K562 (cell line): Measurements from ENCODE around the gene CFDP1. TPM values are rescaled to one million over a fixed set of nuclear protein-coding genes. Genes with fewer than 3 reads are reported as not detected.

ENCODE experiments used
- BRD9 ChIP-seq: fragments of 450-650 bp; IDR thresholded peaks from 2 replicates; pipeline ENCODE4 v1.6.1; 2018; ENCODE audit warnings: low read depth; ENCODE audit not compliant: partially characterized antibody
- CHCHD3 ChIP-seq: fragments of 250-450 bp; sonication (Bioruptor Pico); IDR thresholded peaks from 2 replicates; pipeline ENCODE4 v2.1.2; 2022; ENCODE audit warnings: mild to moderate bottlenecking
- HMG20B ChIP-seq: fragments of 250-450 bp; sonication (Bioruptor Pico); IDR thresholded peaks from 2 replicates; pipeline ENCODE4 v1.5.0; 2021; ENCODE audit warnings: mild to moderate bottlenecking
- HNRNPK ChIP-seq: fragments of 200-400 bp; formaldehyde crosslinking; IDR thresholded peaks from one replicate; pipeline ENCODE4 v1.6.1; 2018; ENCODE audit warnings: mild to moderate bottlenecking, low read depth, low read length; ENCODE audit not compliant: poor library complexity, severe bottlenecking
- HOXB6 ChIP-seq: fragments of 250-450 bp; sonication (Bioruptor Pico); IDR thresholded peaks from 2 replicates; pipeline ENCODE4 v1.5.1; 2022; ENCODE audit warnings: mild to moderate bottlenecking, borderline replicate concordance
- KAT8 ChIP-seq: fragments of 450-650 bp; IDR thresholded peaks from 2 replicates; pipeline ENCODE4 v1.6.1; 2016; ENCODE audit warnings: low read depth, mild to moderate bottlenecking
- NEUROD1 ChIP-seq: fragments of 150-350 bp; IDR thresholded peaks from 2 replicates; pipeline ENCODE4 v1.6.1; 2014; ENCODE audit warnings: borderline replicate concordance, low read length, low read depth; ENCODE audit not compliant: partially characterized antibody
- NFRKB ChIP-seq: fragments of 450-650 bp; IDR thresholded peaks from 2 replicates; pipeline ENCODE4 v1.6.1; 2016; ENCODE audit warnings: low read depth
- NONO ChIP-seq, 2 experiments: fragments of 200-400 bp in 1 of 2; fragments of 450-650 bp in 1 of 2; formaldehyde crosslinking in 1 of 2; IDR thresholded peaks; 2 replicates each; pipeline ENCODE4 v1.6.1; 2017; ENCODE audit warnings: low read depth in 2 of 2, mild to moderate bottlenecking in 2 of 2, moderate library complexity in 2 of 2, low read length in 1 of 2
- PHF21A ChIP-seq: fragments of 450-650 bp; IDR thresholded peaks from 2 replicates; pipeline ENCODE4 v1.6.1; 2017; ENCODE audit warnings: low read depth, borderline replicate concordance
- SAFB2 ChIP-seq: fragments of 200-400 bp; formaldehyde crosslinking; IDR thresholded peaks from 2 replicates; pipeline ENCODE4 v1.6.1; 2018; ENCODE audit warnings: borderline replicate concordance, low read length, low read depth, moderate library complexity; ENCODE audit not compliant: severe bottlenecking
- SNRNP70 ChIP-seq: fragments of 200-400 bp; formaldehyde crosslinking; optimal IDR thresholded peaks from 2 replicates; pipeline ENCODE3; 2017; ENCODE audit warnings: low read depth, low read length
- TFAP4 ChIP-seq: sonication (generic); formaldehyde crosslinking; IDR thresholded peaks from 2 replicates; pipeline ENCODE4 v1.8.0; 2022; ENCODE audit warnings: missing genetic modification reagents, mild to moderate bottlenecking, moderate library complexity, borderline replicate concordance
- USF1 ChIP-seq: sonication (generic); formaldehyde crosslinking; IDR thresholded peaks from 2 replicates; pipeline ENCODE4 v1.9.0; 2022; ENCODE audit warnings: mild to moderate bottlenecking, missing genetic modification reagents
- VEZF1 ChIP-seq: fragments of 200-800 bp; sonication (Bioruptor generic); IDR thresholded peaks from 2 replicates; pipeline ENCODE4 v1.6.1; 2017; ENCODE audit warnings: missing genetic modification characterization, missing compliant biosample characterization
- YY1 ChIP-seq, 3 experiments: IDR thresholded peaks; 2 replicates each; pipeline ENCODE4 v1.6.1; 2011; ENCODE audit warnings: low read length in 2 of 3, mild to moderate bottlenecking in 2 of 3, moderate library complexity in 2 of 3, borderline replicate concordance in 1 of 3, control low read depth in 1 of 3, low read depth in 1 of 3; ENCODE audit not compliant: insufficient read depth in 3 of 3, insufficient replicate concordance in 2 of 3, control insufficient read depth in 1 of 3, insufficient read length in 1 of 3; ENCODE audit errors: extremely low read depth in 1 of 3
- ZNF197 ChIP-seq: fragments of 200-800 bp; sonication (Bioruptor generic); IDR thresholded peaks from 2 replicates; pipeline ENCODE4 v1.6.1; 2016; ENCODE audit warnings: low read depth, missing genetic modification characterization, missing compliant biosample characterization
- ZNF592 ChIP-seq: fragments of 450-650 bp; IDR thresholded peaks from 2 replicates; pipeline ENCODE4 v1.6.1; 2017; ENCODE audit warnings: antibody characterized with exemption, mild to moderate bottlenecking
- ZNF696 ChIP-seq: fragments of 250-450 bp; sonication (Bioruptor Pico); conservative IDR thresholded peaks from 2 replicates; pipeline ENCODE4 v1.4.0; 2020; ENCODE audit warnings: mild to moderate bottlenecking, moderate library complexity
- polyA plus RNA-seq, 8 experiments: library from polyadenylated mRNA; depleted of rRNA in 4 of 8; stranded (reverse) in 5 of 8; unstranded in 3 of 8; fragments of >200 nt; fragmentation: Nextera tagmentation in 2 of 8; fragmentation: Illumina TruSeq in 1 of 8; extraction: Ambion mirVana in 2 of 8; extraction: Trizol in 1 of 8; gene quantifications; 2 replicates each; pipeline versions ENCODE4 v1.2.1 to v1.2.3, GENCODE V29; 2011 to 2014; ENCODE audit warnings: inconsistent platforms in 1 of 8, missing spikeins in 1 of 8
- total RNA-seq, 7 experiments: library from RNA; depleted of rRNA in 6 of 7; stranded (reverse); fragments of >200 nt in 6 of 7; fragmentation: Illumina TruSeq in 2 of 7; extraction: Trizol in 2 of 7; gene quantifications; 2 replicates each; pipeline versions ENCODE4 v1.2.1 to v1.2.3, GENCODE V29; 2011 to 2021; ENCODE audit warnings: low replicate concordance in 1 of 7

Gene CFDP1
- total and polyA plus RNA-seq, 9 of the 15 experiments (the other 6 are each of a cell fraction or from before 2014, with no cell fraction given): 31.5 to 78.4 (median 61.7) TPM

- peak; percentile 32; the same call in 1 of the 2 replicates for TF ChIP-seq ZNF592
- TF ChIP-seq VEZF1 (CRISPR knock-in tag): peak; percentile 18; the same call in 1 of the 2 replicates
- TF ChIP-seq HNRNPK: no peak
- peak in 1 of 3 experiments; percentile 53 for TF ChIP-seq YY1 (IDR thresholded peaks at IDR 0.05; ENCODE audit: borderline replicate concordance in 1 of 3, control insufficient read depth in 1 of 3, extremely low read depth in 1 of 3, insufficient read depth in 3 of 3, insufficient read length in 1 of 3, insufficient replicate concordance in 2 of 3, low read depth in 1 of 3, low read length in 2 of 3)
- no peak for TF ChIP-seq ZNF197
- no peak for TF ChIP-seq NONO (IDR thresholded peaks at IDR 0.05; ENCODE audit: low read depth in 2 of 2, low read length in 1 of 2)
- no peak for TF ChIP-seq SAFB2
- TF ChIP-seq SNRNP70: no peak
- TF ChIP-seq ZNF696 (CRISPR knock-in tag): no peak
- TF ChIP-seq PHF21A: no peak
- no peak for TF ChIP-seq NEUROD1
- TF ChIP-seq CHCHD3 (CRISPR knock-in tag): no peak
- no peak for TF ChIP-seq BRD9
- TF ChIP-seq KAT8: no peak
- no peak for TF ChIP-seq HMG20B
- TF ChIP-seq HOXB6 (CRISPR knock-in tag): no peak
- peak; percentile 11; the same call in 1 of the 2 replicates for TF ChIP-seq TFAP4 (CRISPR knock-in tag)
- TF ChIP-seq NFRKB: no peak
- TF ChIP-seq USF1: no peak
Measured at GRCh38 chr16:75420987-75421819, 12.1 kb downstream of the CFDP1 start (continued).
